Heart right ventricle (tissue), 16 donors: ENCODE results near the gene POSTN. TPM values are rescaled to one million over a fixed set of nuclear protein-coding genes. Genes with fewer than 3 reads are reported as not detected.

Source experiments
- ATAC-seq, 8 donors: fragments of 200-7000 bp; cut with Tn5 transposase; one replicate each; pipeline ENCODE4 v1.9.1; 2020; ENCODE audit warnings: mild to moderate bottlenecking in 8 of 8, moderate library complexity in 8 of 8, moderate number of reproducible peaks in 1 of 8
- DNase-seq, 2 donors: peaks; one replicate each; pipeline ENCODE4 v3.0.0-alpha.2; 2020
- H3K27ac ChIP-seq, 10 donors: fragments of 200-600 bp; sonication (generic) in 2 of 10; one replicate each; pipeline versions ENCODE4 v1.5.0 to v1.8.0; 2020 to 2022; ENCODE audit warnings: mild to moderate bottlenecking in 3 of 10
- H3K27me3 ChIP-seq, 7 donors: fragments of 200-600 bp; one replicate each; pipeline ENCODE4 v1.8.0; 2021 to 2022; ENCODE audit warnings: mild to moderate bottlenecking in 2 of 7
- H3K36me3 ChIP-seq, 9 donors: fragments of 200-600 bp; sonication (generic) in 1 of 9; one replicate each; pipeline versions ENCODE4 v1.5.0 to v1.8.0; 2020 to 2022; ENCODE audit warnings: mild to moderate bottlenecking in 2 of 9
- H3K4me1 ChIP-seq, 9 donors: fragments of 200-600 bp; sonication (generic) in 1 of 9; one replicate each; pipeline versions ENCODE4 v1.5.0 to v1.8.0; 2020 to 2022; ENCODE audit warnings: mild to moderate bottlenecking in 4 of 9
- H3K4me3 ChIP-seq, 10 donors: fragments of 200-600 bp; sonication (generic) in 2 of 10; one replicate each; pipeline versions ENCODE4 v1.5.0 to v1.8.0; 2020 to 2022; ENCODE audit warnings: mild to moderate bottlenecking in 7 of 10, moderate library complexity in 2 of 10
- H3K9me3 ChIP-seq, 11 donors: fragments of 200-600 bp in 10 of 11; sonication (generic) in 2 of 11; one replicate each; pipeline versions ENCODE4 v1.5.0 to v1.8.0; 2013 to 2022; ENCODE audit warnings: mild to moderate bottlenecking in 2 of 11, control low read depth in 1 of 11, moderate library complexity in 1 of 11
- WGBS, 2 donors: extraction: QIAGEN DNeasy Blood & Tissue Kit; methylation state at CpG; one replicate each; pipeline ENCODE4 v1.1.7; 2013; ENCODE audit warnings: inconsistent platforms in 1 of 2; 5-methylcytosine and 5-hydroxymethylcytosine counted together
- intact Hi-C, 10 donors: fragments of 100-400 bp; cut with DNase I; formaldehyde crosslinking; loops; one replicate each; pipeline versions ENCODE4 v1.11.1 to v1.14.2; 2022
- polyA plus RNA-seq, 2 donors: library from polyadenylated mRNA; stranded (reverse); fragments of 200-250 nt; gene quantifications; one replicate each; pipeline ENCODE4 v1.2.3, GENCODE V29; 2013
- total RNA-seq, 10 donors: library from RNA; stranded (reverse); fragmentation: NEBNext Ultra II Directional in 3 of 10; extraction: Animal tissue kit (Norgen Biotek cat#: 25700) in 3 of 10; gene quantifications; one replicate each; pipeline versions ENCODE4 v1.2.1 to v1.2.4, GENCODE V29; 2021 to 2023
- TF ChIP-seq, protein P1 (sequence below), 9 donors: fragments of 200-600 bp; sonication (generic) in 2 of 9; IDR thresholded peaks; one replicate each; pipeline versions ENCODE4 v1.5.0 to v1.8.0; 2021 to 2022; ENCODE audit warnings: antibody characterized with exemption in 9 of 9, mild to moderate bottlenecking in 5 of 9, moderate library complexity in 1 of 9
- donor health status: Arrhythmogenic right ventricular cardiomyopathy.
- donor health status: ischemic (EF 13 %, LVEDD 7.1; RV severe dilation, severe dysfunction).
- donor health status: healthy with polysubstance abuse.
- donor health status: DM: no; HTN: yes; CAD: no.
- donor health status: DM: no; HTN: no; CAD: no.
- donor health status: ischemic (EF 25% LVEDD 6.9; RV normal size, moderate dysfunction).
- donor health status: ischemic (EF 25% LVEDD 5.7; RV mildly dilated, moderate dysfunction).
- donor health status: healthy.
- donor health status: DM: yes; HTN: yes; CAD: no.
- donor health status: Ischemic cardiomyopathy.
- donor health status: ischemic (EF 35%, LVEDD 5.7; RV mildly dilated, moderate dysfunction).
- donor health status: nonischemic (EF 11% LVEDD 7.7; RV severe dilation, severe dysfunction).
- donor health status: DM: yes; HTN: yes; CAD: no.
- donor health status: PGD.
- donor health status: ischemic (EF 29% LVEDD 5.4; RV normal size, mild dysfunction).
- donor health status: nonischemic (EF 23%, LVEDD 6.1; RV moderate dilation, normal function).

POSTN gene
- total and polyA plus RNA-seq, 12 donors: 3.7 to 112 (median 20.6) TPM

GRCh38 chr13:37544995-37545394 lies 53.6 kb downstream of the POSTN start:
- no peaks in the 10 kb centered on the region for H3K4me1 ChIP-seq
- TF ChIP-seq, protein P1, sequence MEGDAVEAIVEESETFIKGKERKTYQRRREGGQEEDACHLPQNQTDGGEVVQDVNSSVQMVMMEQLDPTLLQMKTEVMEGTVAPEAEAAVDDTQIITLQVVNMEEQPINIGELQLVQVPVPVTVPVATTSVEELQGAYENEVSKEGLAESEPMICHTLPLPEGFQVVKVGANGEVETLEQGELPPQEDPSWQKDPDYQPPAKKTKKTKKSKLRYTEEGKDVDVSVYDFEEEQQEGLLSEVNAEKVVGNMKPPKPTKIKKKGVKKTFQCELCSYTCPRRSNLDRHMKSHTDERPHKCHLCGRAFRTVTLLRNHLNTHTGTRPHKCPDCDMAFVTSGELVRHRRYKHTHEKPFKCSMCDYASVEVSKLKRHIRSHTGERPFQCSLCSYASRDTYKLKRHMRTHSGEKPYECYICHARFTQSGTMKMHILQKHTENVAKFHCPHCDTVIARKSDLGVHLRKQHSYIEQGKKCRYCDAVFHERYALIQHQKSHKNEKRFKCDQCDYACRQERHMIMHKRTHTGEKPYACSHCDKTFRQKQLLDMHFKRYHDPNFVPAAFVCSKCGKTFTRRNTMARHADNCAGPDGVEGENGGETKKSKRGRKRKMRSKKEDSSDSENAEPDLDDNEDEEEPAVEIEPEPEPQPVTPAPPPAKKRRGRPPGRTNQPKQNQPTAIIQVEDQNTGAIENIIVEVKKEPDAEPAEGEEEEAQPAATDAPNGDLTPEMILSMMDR (IDR thresholded peaks at IDR 0.05): no peak
- no peak for DNase-seq
- intact Hi-C loops: no loop called here
- H3K4me3 ChIP-seq: no peak overlapping the region
- no peaks in the 10 kb centered on the region for H3K36me3 ChIP-seq
- 94 to 95% methylated on average over 3 of the region's 3 CpGs for WGBS, 2 donors
- H3K9me3 ChIP-seq: peaks cover 0 to 25% (median 0%) of the 10 kb centered on the region in 11 donors
- no peaks in the 10 kb centered on the region for H3K27me3 ChIP-seq
- ATAC-seq: no peak
- H3K27ac ChIP-seq: no peak overlapping the region

DNA sequence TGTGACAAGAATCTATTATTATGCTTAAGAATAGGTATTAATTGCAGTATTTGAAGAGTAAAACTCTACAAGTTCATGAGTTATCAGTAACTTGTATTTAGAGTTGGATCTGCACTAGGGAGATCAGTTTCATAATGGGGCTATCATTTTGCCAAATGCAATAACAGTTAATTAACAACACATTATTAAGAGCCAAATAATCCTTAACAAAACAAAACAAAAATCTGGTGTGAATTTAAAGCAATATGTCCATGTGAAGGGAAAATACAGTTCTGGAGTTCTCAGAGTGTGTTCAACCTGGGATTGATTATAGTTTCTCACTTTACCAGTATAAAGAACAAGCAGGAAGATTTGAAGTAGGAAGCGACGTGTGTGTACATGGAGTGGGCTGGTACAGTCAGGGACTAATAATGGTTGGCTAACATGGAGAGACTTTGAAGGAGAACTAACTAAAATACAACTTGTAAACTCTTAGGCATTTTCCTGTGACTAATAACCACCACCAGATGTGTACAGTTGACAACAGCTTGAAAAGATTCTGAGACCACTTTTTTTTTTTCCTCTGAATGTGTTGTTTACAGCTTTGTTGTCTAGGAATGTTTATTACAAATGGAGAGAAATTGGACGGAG lies 58.5 kb downstream of the POSTN start:
- intact Hi-C loops: loop anchor here in 1 of 10 donors (5.0 kb wide), 1 partner anchor 53 kb away; no protein-coding TSS in a partner anchor
- TF ChIP-seq, protein P1 (IDR thresholded peaks at IDR 0.05): no peak
- DNase-seq (no peak), ATAC-seq (no peak)
- Histone ChIP-seq H3K27me3 (no peaks in the 10 kb centered on the region), H3K9me3 (peaks cover 0 to 5% (median 0%) of the 10 kb centered on the region in 11 donors), H3K4me1 (no peaks in the 10 kb centered on the region), H3K27ac (no peak overlapping the region), H3K36me3 (no peaks in the 10 kb centered on the region), H3K4me3 (no peak overlapping the region)
- WGBS, 2 donors: 86 to 95% methylated on average over 3 of the region's 3 CpGs

DNA sequence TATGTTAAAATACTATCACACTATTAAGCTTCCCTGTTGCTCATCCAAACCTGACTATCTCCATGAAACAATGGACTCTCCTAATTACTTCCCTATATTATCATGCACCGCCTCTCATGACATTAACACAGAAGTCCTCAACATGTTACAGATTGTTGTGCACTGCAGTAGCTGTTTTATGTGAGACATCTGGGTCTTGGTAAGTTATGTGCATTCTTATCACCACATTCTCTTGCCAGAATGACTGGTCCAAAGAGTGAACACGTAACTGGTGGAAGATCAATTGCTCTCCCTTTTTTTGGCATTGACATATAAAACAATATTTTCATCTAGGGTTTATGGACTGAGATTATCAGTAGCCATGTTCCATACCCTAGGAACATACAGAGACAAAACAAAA lies 59.4 kb downstream of the POSTN start:
- no peaks in the 10 kb centered on the region for H3K9me3 ChIP-seq
- H3K27ac ChIP-seq: no peak overlapping the region
- DNase-seq (no peak), ATAC-seq (no peak)
- no peaks in the 10 kb centered on the region for H3K27me3 ChIP-seq
- no peak overlapping the region for H3K4me3 ChIP-seq
- TF ChIP-seq, protein P1 (IDR thresholded peaks at IDR 0.05): no peak
- H3K4me1 ChIP-seq: no peaks in the 10 kb centered on the region
- no peaks in the 10 kb centered on the region for H3K36me3 ChIP-seq
- WGBS, 2 donors: 74 to 86% methylated on average over 2 of the region's 2 CpGs
- intact Hi-C loops: loop anchor here in 1 of 10 donors (5.0 kb wide), 1 partner anchor 52 kb away; no protein-coding TSS in a partner anchor

GRCh38 chr13:37535501-37535900 lies 63.1 kb downstream of the POSTN start:
- H3K9me3 ChIP-seq: peaks cover 0 to 23% (median 5%) of the 10 kb centered on the region in 11 donors
- no peaks in the 10 kb centered on the region for H3K4me1 ChIP-seq
- H3K36me3 ChIP-seq: no peaks in the 10 kb centered on the region
- no peaks in the 10 kb centered on the region for H3K27me3 ChIP-seq
- H3K27ac ChIP-seq: no peak overlapping the region
- no peak for ATAC-seq
- WGBS, 2 donors: 76 to 86% methylated on average over 2 of the region's 2 CpGs
- H3K4me3 ChIP-seq: no peak overlapping the region
- no peak for DNase-seq
- intact Hi-C loops: loop anchor here in 1 of 10 donors (5.0 kb wide), 1 partner anchor 48 kb away; no protein-coding TSS in a partner anchor
- TF ChIP-seq, protein P1 (IDR thresholded peaks at IDR 0.05): no peak
